ENCODE results near the gene CCDC8.

- TF ChIP-seq POLR2AphosphoS5 (IDR thresholded peaks at IDR 0.05), result no peak
- no peak for TF ChIP-seq CTCF (IDR thresholded peaks at IDR 0.05)
- TF ChIP-seq POLR2A (IDR thresholded peaks at IDR 0.05), result no peak
Measured at GRCh38 chr19:46404055-46404752, 9.2 kb downstream of the CCDC8 start.

Data from upper lobe of left lung (tissue), 4 donors.